Endothelial cell of umbilical vein (primary cell): ENCODE data around the gene NOX1.

Experiments
- EZH2 ChIP-seq: IDR thresholded peaks from 2 replicates; pipeline ENCODE4 v1.6.1; 2012; ENCODE audit warnings: borderline replicate concordance, low read depth, mild to moderate bottlenecking, moderate library complexity, low read length, inconsistent platforms; ENCODE audit not compliant: severe bottlenecking
- JUN ChIP-seq: IDR thresholded peaks from 2 replicates; pipeline ENCODE4 v1.6.1; 2011; ENCODE audit warnings: borderline replicate concordance, low read depth; ENCODE audit not compliant: insufficient read length, insufficient read depth
- MYC ChIP-seq: IDR thresholded peaks from one replicate; pipeline ENCODE4 v1.6.1; 2011; ENCODE audit warnings: mild to moderate bottlenecking, low read depth, low read length
- POLR2A ChIP-seq: IDR thresholded peaks from 2 replicates; pipeline ENCODE4 v1.6.1; 2012; ENCODE audit warnings: low read depth, mild to moderate bottlenecking, control low read depth, low read length
- POLR2AphosphoS5 ChIP-seq: IDR thresholded peaks from 2 replicates; pipeline ENCODE4 v1.6.1; 2012; ENCODE audit warnings: low read depth, mild to moderate bottlenecking, control low read depth, low read length, moderate library complexity; ENCODE audit not compliant: insufficient read depth
- TF ChIP-seq, protein P1 (sequence below), 2 donors: IDR thresholded peaks; 1 replicate in 1 of 2; 2 replicates in 1 of 2; pipeline ENCODE4 v1.5.1; 2011; ENCODE audit warnings: low read length in 2 of 2, mild to moderate bottlenecking in 2 of 2, moderate library complexity in 2 of 2, control low read depth in 1 of 2, inconsistent platforms in 1 of 2, low read depth in 1 of 2; ENCODE audit not compliant: insufficient read depth in 1 of 2; ENCODE audit errors: extremely low read depth in 1 of 2

DNA sequence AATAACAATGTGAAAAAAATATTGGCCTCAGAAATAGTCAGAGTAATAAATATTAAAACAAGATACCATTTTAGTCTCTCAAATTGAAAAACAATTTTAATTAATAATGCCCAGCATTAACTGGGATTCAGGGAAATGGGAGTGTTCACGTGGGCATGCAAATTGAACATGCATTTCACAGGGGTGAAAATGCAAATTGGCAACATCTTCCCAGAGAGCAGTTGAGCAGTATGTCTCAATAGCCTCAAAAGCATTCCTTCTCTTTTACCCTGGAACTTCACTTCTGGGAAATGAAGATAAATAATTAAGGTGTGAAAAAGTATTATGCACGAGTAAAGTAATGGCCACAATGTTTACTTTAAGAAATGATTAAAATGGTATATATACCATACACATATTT lies 21.3 kb downstream of the NOX1 start:
- TF ChIP-seq, protein P1, sequence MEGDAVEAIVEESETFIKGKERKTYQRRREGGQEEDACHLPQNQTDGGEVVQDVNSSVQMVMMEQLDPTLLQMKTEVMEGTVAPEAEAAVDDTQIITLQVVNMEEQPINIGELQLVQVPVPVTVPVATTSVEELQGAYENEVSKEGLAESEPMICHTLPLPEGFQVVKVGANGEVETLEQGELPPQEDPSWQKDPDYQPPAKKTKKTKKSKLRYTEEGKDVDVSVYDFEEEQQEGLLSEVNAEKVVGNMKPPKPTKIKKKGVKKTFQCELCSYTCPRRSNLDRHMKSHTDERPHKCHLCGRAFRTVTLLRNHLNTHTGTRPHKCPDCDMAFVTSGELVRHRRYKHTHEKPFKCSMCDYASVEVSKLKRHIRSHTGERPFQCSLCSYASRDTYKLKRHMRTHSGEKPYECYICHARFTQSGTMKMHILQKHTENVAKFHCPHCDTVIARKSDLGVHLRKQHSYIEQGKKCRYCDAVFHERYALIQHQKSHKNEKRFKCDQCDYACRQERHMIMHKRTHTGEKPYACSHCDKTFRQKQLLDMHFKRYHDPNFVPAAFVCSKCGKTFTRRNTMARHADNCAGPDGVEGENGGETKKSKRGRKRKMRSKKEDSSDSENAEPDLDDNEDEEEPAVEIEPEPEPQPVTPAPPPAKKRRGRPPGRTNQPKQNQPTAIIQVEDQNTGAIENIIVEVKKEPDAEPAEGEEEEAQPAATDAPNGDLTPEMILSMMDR (IDR thresholded peaks at IDR 0.05; ENCODE audit: extremely low read depth in 1 of 2, insufficient read depth in 1 of 2, low read depth in 1 of 2, low read length in 2 of 2) = no peak
- TF ChIP-seq POLR2A = no peak
- TF ChIP-seq JUN = no peak
- no peak for TF ChIP-seq POLR2AphosphoS5
- TF ChIP-seq MYC = no peak
- TF ChIP-seq EZH2 = no peak
